COLO668 (cell line): ENCODE data around the gene POTEH.
"Not testable (repeated sequence)": the region's sequence is repeated elsewhere in the genome, so short reads cannot be mapped to it uniquely, and the experiment has no call there.

Experiments used
- DNase-seq: peaks from one replicate; lab custom pipeline; 2025; ENCODE audit not compliant: unreplicated experiment; lab: John Stamatoyannopoulos, UW

POTEH gene

DNA sequence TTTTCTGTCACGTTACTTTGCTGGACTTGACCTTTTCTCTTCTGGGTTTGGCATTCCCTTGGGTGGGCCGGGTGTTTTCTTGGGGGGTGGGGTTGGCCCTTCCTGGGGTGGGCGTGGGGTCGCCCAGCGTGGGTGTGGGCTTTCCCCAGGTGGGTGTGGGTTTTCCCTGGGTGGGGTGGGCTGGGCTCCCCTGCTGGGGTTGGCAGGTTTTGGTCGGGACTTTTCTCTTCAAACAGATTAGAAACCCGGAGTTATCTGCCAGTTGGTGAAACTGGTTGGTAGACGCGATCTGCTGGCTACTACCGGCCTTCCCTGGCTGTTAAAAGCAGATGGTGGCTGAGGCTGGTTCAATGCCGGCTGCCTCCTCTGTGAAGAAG is at the start of gene POTEH:
Gene POTEH (plus strand): TSS at position 278 of the 377 bp plus-strand sequence. CDS start 52 bp downstream, at position 330.
- not testable (repeated sequence) for DNase-seq

DNA sequence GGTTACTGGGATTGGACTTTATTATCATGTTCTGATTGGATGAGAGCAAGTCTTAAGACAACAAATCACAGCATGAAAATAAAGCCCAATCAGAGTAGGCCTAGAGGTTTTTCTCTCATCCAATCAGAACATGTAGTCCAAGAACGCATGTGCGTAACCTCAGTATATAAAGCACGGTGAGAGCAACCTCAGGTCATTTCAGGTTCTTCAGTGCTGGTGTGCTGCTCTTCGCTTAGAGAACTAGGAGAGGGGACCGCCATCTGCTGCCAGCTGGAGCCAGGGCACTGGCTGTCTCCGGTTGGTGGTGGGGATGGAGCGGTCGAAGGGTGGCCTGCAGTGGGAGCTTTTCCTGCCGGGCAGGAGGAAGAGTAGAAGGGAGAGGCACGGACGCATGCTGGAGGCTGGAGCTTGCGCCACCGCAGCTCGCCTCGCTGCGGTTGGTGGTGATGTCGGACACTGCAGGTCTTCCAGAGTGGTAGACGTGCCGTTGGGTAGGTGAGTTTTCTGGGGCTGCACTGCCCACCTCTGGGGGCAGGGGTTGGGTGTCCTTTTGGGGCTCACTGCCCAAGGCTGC is 47.5 kb upstream of the POTEH start:
- not testable (repeated sequence) for DNase-seq

DNA sequence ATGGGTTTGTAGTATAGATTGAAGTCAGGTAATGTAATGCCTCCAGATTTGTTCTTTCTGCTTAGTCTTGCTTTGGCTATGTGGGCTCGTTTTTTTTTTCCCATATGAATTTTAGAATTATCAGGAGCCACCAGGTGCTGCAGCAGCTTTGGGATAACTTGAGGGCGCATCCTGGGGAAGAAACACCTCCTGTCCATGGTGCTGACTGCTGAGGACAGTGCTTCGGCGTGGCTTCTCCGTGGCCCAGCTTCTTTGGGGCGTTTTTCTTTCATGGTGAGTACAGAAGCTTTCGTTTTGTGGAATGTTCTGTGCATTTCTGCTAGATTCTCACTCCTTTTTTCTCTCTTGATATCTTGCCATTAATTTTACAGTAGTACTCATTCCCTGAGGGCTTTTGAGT is 37.9 kb upstream of the POTEH start:
- DNase-seq, result not testable (repeated sequence)

DNA sequence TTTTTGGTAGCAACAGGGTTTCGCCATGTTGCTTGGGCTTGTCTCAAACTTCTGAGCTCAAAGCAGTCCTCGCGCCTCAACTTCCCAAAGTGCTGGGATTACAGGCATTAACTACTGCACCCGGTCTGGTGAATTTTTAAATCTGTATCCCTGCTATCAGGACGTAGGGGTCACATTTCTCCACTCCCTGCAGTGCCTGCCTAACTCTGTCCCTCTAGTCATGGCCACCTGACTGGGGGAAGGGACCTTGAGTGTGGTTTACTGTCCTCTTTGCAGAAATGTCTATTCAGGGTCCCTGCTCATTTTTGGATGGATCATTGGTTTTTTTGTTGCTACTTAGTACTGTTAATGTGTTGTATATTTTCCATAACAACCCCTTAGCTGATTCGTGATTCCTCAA is 37.1 kb upstream of the POTEH start:
- not testable (repeated sequence) for DNase-seq

DNA sequence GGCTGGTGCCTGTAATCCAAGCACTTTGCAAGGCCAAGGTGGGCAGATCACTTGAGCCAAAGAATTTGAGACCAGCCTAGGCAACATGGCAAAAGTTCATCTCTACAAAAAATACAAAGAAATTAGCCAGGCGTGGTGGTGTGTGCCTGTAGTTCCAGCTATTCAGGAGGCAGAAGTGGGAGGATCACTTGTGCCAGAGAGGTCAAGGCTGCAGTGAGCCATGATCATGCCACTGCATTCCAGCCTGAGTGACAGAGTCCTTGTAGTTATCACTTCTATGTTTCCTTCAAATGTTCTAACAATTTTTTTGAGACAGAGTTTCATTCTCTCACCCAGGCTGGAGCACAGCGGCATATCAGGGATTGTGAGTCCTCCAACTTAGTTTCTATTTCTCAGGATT is 36.6 kb upstream of the POTEH start:
- DNase-seq, result not testable (repeated sequence)

DNA sequence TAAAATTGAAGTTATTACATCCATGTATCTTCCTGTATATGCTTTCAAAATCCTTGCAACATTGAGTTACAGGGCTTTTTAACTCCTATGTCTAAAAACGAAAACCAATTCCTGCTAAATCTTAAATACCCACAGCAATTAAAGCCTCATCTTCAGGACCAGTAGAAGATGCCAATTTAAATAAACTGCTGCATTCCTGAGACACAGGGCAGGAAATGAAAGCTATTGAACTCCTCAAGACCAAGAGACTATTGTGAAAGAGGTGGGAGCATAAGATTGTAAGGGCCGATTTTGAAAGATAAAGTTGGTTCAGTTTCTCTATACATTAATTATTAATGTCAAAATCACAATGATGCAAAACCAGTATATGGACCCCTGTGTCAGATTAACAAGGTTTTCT is 28.7 kb upstream of the POTEH start:
- DNase-seq, result not testable (repeated sequence)

DNA sequence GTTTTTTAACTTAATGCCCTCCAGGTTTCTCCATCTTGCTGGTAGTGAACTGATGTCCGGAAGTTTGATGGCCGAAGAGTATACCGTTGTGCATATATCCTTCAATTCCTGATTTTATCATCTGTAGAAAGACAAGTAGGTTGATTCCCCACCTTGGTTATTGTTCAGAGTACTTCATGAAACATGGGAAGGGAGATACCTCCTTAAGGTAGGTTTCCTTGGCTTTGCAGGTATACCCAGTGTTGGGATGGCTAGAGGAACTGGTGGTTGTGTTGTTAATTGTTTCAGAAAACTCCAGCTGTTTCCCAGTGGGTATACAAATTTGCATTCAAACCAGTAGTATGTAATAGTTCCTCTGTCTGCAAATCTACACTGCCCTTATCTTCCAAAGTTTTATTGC is 25.1 kb upstream of the POTEH start:
- DNase-seq, result not testable (repeated sequence)

DNA sequence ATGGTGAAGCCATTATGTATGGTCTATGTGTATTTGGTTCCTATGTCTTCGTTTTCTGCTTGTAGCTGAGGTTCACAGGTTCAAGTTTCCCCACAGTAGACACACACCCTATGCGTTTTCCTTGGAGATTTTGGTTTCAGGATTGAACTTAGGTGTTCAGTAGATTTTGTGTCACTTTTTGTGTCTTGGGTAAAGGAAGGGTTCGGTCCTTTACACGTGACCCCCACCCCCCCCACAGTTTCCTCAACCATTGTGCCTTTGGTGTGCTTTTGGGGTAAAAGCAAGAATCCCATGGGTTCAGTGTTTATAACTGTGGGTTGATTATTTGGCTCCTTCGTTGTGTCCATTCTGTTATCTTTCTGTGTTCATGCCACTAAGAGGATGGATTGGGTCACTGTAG is 24.3 kb upstream of the POTEH start:
- not testable (repeated sequence) for DNase-seq

DNA sequence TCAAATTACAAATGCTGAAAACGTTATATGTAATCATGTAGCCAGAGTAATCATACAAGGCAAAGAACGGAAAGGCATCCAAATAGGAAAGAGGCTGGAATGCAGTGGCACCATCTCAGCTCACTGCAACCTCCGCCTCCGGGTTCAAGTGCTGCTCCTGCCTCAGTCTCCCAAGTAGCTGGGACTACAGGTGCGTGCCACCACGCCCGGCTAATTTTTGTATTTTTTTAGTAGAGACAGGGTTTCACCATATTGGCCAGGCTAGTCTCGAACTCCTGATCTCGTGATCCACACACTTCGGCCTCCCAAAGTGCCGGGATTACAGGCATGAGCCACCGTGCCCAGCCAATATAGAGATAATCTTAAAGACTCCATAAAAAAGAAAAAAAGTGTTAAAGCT is 20.4 kb upstream of the POTEH start:
- not testable (repeated sequence) for DNase-seq

DNA sequence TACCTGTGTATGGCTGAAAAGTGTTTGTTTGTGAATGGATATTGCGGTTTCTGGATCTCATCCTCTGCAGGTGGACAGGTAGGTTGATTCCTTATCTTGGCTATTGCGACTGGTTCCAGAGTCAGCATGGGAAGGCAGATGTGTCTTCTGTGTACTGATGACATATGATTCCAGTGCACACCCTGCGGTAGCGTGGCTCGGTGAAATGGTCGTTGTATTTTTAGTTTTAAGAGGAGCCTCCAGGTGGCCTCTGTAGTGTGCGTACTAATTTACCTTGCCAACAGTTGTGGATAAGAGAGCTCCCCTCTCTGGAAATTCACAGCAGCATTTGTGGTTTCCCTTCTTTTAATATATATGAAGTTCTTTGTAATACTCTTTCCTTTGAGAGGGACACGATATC is 10.1 kb upstream of the POTEH start:
- DNase-seq, result not testable (repeated sequence)

DNA sequence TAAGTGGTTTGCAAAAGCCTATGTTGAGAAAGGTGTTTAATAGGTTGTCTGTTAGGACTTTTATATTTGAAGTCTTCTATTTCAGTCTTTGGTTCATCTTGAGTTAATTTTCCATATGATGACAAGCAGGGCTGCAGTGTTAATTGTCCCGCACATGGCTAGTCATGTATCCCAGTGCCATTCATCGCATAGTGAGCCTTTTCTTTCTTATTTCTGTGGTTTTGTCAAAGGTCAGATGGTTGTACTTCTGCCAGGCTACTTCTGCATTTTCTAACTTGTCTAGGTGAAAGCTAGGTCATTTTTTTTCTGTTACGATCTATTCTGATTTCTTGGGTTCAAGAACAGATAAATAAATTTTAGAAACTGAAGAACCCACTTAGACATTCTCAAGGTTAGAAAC is 5.7 kb upstream of the POTEH start:
- not testable (repeated sequence) for DNase-seq

DNA sequence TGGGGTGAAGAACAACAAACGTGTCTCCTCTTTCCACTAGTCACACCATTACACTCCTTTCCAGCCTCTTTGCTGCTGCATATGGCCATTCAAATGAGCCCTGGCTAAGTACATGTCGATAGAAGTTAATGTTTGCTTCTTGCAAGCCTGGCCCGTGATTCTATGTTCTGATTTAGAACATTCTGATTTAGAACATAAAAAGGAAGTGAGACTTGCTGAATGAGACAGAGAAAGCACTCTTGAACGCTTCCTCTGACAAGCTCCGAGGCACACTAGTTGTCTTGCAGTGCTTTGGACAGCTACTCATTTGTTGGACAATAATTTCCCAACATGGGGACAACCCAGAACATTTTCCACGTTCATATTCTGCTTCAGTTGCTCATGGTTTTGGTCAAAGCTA is 5.1 kb upstream of the POTEH start:
- DNase-seq, result not testable (repeated sequence)

DNA sequence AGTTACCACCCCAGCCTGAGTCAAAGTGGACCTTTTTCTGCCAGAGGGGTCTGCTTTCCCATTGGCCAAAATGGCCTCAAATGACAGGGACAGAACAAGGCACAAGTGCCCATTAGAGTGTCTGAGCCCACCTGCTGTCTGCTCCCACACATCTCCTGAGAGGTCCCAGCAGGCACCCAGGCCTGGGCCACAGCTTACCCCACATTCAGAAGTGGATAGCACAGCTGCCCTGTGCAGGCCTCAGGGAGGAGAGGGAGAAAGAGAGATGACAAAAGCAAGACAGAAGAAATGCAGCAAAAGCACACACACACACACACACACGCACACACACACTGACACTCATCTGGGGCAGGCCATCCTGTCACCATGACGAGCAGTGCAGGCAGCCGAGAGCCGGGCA is 4.2 kb upstream of the POTEH start:
- DNase-seq, result not testable (repeated sequence)

DNA sequence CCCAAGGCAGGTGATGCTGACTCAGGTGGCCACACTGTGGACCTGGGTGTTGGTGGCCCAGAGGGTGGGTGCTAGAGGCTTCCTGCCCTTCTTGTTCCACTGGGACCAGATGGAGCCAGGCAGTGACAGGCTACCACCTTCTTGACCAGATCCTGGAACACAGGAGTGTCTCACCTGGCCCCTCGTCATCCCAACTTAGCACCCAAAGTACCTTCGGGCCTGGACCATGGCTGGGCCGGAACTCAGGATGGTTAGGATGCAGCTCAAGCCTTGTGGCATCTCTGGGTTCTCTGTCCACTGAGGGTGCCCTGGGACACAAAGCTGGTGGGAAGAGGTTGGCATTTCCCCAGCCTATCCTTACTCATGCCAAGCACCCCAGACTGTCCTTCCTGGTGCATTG is 2.7 kb upstream of the POTEH start:
- not testable (repeated sequence) for DNase-seq

DNA sequence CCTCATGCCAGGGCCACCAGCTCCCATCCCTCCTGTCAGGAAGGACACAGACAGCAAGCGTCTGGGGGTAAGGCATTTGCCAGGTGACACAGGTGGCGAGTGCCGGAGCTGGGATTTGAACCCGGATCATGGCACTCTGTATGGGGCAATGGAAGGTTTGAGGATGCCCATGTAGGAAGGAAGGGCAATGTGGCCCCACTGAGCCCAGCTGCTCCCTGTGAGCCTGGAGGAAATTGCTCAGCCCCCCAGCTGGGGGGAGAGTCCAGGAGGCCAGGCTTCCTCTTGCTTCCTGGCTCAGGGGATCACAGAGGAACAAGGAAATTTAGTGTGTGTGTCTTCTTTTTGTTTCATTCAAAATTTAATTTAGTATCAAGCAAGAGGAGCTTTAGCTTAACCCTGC is 2.1 kb upstream of the POTEH start:
- DNase-seq, result not testable (repeated sequence)

DNA sequence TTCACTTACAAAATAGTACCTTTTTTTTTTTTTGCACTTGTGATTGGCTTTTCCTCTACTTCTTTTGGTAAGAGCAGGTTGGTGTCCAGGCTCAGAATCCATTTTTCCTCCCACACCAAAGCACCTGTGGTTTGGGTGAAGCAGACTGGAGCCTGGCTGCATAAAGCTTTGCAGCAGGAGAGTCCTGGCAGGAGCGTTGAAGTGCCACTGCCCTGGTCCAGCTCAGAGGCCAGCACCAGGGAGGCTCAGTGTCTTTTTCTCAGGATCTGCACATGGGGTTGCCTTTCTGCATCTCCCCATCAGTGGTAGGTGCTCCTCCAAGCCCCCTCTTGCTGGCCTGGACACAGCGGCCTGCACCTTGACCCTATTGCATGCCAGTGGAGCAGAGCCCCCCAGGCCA is 1.7 kb upstream of the POTEH start:
- DNase-seq, result not testable (repeated sequence)

DNA sequence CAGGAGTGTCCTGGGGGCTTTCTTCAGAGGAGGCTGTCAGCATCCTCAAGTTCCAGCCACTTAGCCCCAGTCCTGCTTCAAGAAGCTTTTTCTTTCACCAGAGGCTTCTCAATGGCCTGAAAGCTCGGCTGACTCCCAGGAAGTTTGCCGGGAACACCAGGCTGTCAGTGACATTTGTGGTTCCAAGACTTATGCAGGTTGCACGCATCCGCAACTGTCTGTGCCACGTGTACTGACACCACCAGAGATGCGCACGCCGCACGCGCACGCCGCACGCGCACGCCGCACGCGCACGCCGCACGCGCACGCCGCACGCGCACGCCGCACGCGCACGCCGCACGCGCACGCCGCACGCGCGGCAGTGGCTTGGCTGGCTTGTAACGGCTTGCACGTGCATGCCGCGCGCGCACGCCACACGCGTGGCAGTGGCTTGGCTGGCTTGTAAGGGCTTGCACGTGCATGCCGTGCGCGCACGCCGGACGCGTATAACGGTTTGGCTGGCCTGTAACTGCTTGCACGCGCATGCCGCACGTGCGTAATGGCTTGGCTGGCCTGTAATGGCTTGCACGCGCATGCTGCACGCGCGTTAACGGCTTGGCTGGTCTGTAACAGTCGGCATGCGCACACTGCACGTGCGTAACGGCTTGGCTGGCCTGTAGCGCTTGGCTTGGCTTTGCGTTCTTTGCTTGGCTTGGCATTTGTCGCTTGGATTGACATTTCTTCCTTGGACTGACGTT is 646 bp upstream of the POTEH start:
- DNase-seq, result not testable (repeated sequence)

DNA sequence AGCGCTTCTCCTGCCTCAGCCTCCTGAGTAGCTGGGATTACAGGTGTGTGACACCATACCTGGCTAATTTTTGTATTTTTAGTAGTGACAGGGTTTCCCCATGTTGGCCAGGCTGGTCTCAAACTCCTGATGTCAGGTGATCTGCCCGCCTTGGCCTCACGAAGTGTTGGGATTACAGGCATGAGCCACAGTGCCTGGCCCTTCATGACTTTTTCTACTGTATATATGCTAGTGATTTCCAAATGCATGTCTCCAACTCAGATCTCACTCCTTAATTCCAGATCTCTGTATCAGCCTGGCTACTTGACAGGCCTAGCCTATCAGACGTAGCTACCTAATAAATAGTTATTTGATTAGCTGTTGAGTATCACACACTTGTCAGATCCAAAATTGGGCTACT is 23.8 kb downstream of the POTEH start:
- not testable (repeated sequence) for DNase-seq

DNA sequence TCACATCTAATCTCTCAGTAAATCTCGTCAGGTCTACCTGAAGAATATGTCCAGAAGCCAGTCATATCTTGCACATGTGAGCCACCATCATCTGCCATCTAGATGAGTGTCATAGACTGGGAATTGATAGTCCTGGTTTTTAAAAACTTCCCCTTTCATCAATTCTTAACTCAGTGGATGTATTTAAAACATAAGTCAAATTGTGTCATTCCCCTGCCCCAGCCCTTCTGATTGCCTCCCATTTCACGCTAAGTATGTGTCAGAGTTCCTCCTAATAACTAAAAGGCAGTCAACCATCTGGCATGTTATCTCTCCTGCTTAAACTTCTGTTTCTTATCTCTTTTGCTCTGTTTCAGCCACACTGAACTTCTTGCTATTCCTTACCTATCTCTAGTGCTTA is 24.3 kb downstream of the POTEH start:
- not testable (repeated sequence) for DNase-seq

DNA sequence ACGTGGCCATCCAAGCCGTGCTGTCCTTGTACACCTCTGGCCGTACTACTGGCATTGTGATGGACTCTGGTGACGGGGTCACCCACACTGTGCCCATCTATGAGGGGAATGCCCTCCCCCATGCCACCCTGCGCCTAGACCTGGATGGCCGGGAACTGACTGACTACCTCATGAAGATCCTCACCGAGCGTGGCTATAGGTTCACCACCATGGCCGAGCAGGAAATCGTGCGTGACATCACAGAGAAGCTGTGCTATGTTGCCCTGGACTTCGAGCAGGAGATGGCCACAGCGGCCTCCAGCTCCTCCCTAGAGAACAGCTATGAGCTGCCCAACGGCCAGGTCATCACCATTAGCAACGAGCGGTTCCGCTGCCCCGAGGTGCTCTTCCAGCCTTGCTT is 32.1 kb downstream of the POTEH start:
- DNase-seq, result not testable (repeated sequence)

DNA sequence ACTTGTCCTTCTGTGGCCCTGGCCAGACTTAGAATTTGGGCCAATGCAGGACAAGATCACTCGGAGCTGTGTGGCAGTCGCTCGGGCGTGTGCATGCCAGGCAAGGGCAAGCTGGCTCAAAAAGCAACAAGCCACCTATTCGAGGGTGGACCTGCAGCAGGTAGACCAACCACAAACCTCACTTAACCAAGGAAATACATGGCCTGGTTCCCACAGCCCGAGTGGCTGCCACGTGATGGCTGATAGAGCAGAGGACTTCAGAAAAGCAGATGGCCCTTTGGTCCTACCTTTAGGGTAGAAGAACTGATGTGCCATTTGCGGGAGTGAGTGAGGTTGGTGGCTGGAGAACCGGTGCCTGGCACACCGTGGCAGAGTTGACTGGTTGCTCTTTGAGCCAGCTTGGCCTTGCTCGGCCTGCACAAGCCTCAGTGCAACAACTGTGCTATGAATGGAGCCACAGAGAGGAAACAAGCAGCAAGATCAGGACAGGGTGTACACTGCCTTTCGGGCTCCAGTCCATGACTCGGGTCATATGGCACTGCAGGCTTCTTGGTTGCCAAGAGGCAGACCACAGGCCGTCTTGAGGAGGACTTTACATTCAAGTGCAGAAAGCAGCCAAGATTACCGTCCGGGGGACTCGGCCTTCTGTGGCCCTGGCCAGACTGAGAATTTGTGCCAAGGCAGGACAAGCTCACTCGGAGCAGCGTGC is 39.5 kb downstream of the POTEH start:
- DNase-seq, result not testable (repeated sequence)

DNA sequence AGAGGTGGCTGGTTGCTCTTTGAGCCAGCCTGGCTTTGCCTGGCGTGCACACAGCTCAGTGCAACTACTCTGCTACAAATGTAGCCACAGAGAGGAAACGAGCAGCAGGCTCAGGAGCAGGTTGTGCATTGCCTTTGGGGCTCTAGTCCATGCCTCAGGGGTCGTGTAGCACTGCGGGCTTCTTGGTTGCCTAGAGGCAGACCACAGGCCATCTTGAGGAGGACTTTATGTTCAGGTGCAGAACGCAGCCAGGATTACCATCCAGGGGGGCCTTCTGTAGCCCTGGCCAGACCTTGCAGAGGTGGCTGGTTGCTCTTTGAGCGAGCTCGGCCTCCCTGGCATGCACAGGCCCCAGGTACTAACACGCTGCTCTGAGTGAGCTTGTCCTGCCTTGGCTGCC is 41.2 kb downstream of the POTEH start:
- not testable (repeated sequence) for DNase-seq
